HEK293T (cell line): ENCODE data around the gene XKR7.

Source experiments
- CTCF ChIA-PET: fragments of 350-600 bp; formaldehyde crosslinking; extraction: SDS; loops from one replicate; lab custom pipeline; 2021; ENCODE audit warnings: antibody characterized with exemption, inconsistent platforms; lab: Yijun Ruan, JAX
- POLR2A ChIA-PET: fragments of 350-600 bp; formaldehyde crosslinking; extraction: SDS; loops from one replicate; lab custom pipeline; 2020; ENCODE audit warnings: antibody characterized with exemption, inconsistent platforms; lab: Yijun Ruan, JAX
- DNase-seq: peaks from one replicate; pipeline ENCODE4 v3.0.0; 2012; ENCODE audit warnings: mixed read lengths; ENCODE audit errors: extremely low spot score
- ARNT ChIP-seq: fragments of 450-650 bp; IDR thresholded peaks from 2 replicates; pipeline ENCODE4 v1.6.1; 2017; ENCODE audit warnings: mild to moderate bottlenecking
- BHLHE40 ChIP-seq: fragments of 450-650 bp; IDR thresholded peaks from 2 replicates; pipeline ENCODE4 v1.6.1; 2016; ENCODE audit warnings: mild to moderate bottlenecking, moderate library complexity, borderline replicate concordance
- CTBP1 ChIP-seq: fragments of 450-650 bp; IDR thresholded peaks from 2 replicates; pipeline ENCODE4 v1.6.1; 2016; ENCODE audit warnings: borderline replicate concordance
- ELF4 ChIP-seq: fragments of 450-650 bp; IDR thresholded peaks from 2 replicates; pipeline ENCODE4 v1.6.1; 2017; ENCODE audit warnings: antibody characterized with exemption
- FOXA1 ChIP-seq: fragments of 450-650 bp; IDR thresholded peaks from 2 replicates; pipeline ENCODE4 v1.6.1; 2016; ENCODE audit warnings: mild to moderate bottlenecking
- FOXK2 ChIP-seq: fragments of 450-650 bp; IDR thresholded peaks from 2 replicates; pipeline ENCODE4 v1.6.1; 2016; ENCODE audit warnings: mild to moderate bottlenecking
- FOXM1 ChIP-seq: fragments of 450-650 bp; IDR thresholded peaks from 2 replicates; pipeline ENCODE4 v1.6.1; 2017; ENCODE audit warnings: mild to moderate bottlenecking, borderline replicate concordance
- HDGF ChIP-seq: fragments of 450-650 bp; IDR thresholded peaks from 2 replicates; pipeline ENCODE4 v1.6.1; 2017; ENCODE audit warnings: antibody characterized with exemption, borderline replicate concordance
- L3MBTL2 ChIP-seq: fragments of 450-650 bp; conservative IDR thresholded peaks from 2 replicates; pipeline ENCODE4 v1.6.1; 2016; ENCODE audit warnings: mild to moderate bottlenecking
- LEF1 ChIP-seq: fragments of 450-650 bp; IDR thresholded peaks from 2 replicates; pipeline ENCODE4 v1.6.1; 2017; ENCODE audit warnings: mild to moderate bottlenecking, borderline replicate concordance
- NFRKB ChIP-seq: fragments of 450-650 bp; IDR thresholded peaks from 2 replicates; pipeline ENCODE4 v1.6.1; 2016; ENCODE audit warnings: mild to moderate bottlenecking, moderate library complexity
- SP1 ChIP-seq: fragments of 450-650 bp; IDR thresholded peaks from 2 replicates; pipeline ENCODE4 v1.6.1; 2017
- SUZ12 ChIP-seq: fragments of 450-650 bp; IDR thresholded peaks from 2 replicates; pipeline ENCODE4 v1.6.1; 2016; ENCODE audit warnings: mild to moderate bottlenecking
- TARDBP ChIP-seq: fragments of 450-650 bp; IDR thresholded peaks from 2 replicates; pipeline ENCODE4 v1.6.1; 2016
- ZNF384 ChIP-seq: fragments of 450-650 bp; IDR thresholded peaks from 2 replicates; pipeline ENCODE4 v1.6.1; 2016
- TF ChIP-seq, protein P1 (sequence below): fragments of 450-650 bp; IDR thresholded peaks from 2 replicates; pipeline ENCODE4 v1.6.1; 2016

XKR7 gene

DNA sequence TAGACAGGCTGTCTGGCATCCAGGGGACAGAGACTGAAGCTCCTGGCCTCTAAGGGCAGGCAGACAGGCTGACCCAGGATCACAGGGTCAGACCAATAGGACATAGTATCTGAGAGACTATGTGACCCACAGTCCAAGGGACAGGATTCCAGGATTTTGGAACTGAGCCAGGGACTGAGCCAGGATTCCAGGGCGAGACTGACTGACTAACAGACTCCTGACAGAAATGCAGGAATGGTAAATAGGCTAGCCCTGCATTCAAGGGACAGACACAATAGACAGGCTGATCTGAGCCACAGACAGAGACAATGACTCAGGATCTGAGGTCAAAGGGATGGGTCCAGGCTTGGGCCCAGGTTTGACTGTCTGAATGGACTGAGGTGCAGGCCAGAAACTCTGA is 19.8 kb downstream of the XKR7 start:
- ChIA-PET POLR2A (no interaction called here), CTCF (no interaction called here)
- DNase-seq: no peak
- TF ChIP-seq L3MBTL2 (no peak), SUZ12 (no peak), FOXM1 (no peak), BHLHE40 (no peak), NFRKB (no peak), SP1 (no peak), HDGF (no peak), FOXA1 (no peak), CTBP1 (no peak)
- TF ChIP-seq, protein P1, sequence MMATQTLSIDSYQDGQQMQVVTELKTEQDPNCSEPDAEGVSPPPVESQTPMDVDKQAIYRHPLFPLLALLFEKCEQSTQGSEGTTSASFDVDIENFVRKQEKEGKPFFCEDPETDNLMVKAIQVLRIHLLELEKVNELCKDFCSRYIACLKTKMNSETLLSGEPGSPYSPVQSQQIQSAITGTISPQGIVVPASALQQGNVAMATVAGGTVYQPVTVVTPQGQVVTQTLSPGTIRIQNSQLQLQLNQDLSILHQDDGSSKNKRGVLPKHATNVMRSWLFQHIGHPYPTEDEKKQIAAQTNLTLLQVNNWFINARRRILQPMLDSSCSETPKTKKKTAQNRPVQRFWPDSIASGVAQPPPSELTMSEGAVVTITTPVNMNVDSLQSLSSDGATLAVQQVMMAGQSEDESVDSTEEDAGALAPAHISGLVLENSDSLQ: no peak

DNA sequence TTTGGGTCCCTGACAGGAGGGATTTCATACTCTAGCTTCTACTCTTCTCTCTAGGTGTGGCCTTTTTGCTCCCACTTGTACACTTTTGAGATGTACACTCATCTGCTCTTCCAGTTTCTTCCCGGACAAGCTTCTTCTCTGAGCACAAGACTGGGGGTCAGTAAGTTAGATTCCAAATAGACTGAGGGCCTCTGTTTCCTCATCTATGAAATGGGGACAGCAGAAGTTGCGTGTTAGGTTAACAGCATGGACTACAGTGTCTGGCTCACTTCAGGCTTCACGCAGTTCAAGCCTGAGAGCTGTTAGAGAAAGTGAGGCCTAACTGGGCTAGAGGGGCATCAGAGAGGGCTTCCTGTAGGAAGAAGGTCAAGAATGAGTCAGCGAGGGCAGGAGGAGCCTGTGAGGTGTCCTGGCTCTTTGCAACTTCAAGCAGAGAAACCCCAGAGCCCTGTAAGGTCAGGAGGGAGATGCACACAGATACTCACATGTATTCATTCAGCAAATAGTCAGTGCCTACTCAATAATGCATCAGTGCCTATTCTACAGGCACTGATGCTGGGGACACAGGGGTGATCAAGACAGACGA is 20.6 kb downstream of the XKR7 start:
- ChIA-PET POLR2A (no interaction called here), CTCF (no interaction called here)
- no peak for TF ChIP-seq ARNT
- no peak for TF ChIP-seq BHLHE40
- TF ChIP-seq FOXK2: no peak
- TF ChIP-seq SP1: no peak
- no peak for TF ChIP-seq CTBP1
- DNase-seq: no peak

DNA sequence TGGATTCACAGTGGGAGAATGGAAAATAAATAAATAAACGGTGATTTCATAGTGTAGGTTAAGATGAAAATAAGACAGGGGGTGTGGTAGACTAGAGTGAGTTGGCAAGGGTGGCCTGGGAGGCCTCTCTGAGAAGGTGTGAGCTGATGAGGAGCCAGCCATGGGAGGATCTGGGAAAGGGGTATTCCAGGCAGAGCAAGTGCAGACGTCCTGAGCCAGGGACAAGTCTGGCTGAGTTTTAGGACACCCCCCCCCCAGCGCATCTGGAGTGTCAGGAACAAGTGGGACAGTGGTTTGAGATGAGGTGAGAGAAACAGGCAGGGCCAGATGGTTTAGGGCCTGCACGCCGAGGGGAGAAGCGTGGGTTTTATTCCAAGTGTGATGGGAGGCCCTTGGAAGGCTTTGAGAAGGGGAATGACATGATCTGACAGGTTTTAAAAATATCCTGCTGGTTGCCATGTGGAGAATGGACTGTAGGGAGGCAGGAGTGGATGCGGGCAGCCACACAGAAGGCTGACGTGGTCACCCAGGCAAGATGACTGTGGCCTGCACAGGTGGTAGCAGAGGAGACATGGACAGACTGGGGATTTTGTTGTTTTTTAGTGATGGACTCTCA is 21.2 kb downstream of the XKR7 start:
- POLR2A ChIA-PET: no interaction called here
- TF ChIP-seq TARDBP: no peak
- no peak for TF ChIP-seq CTBP1
- no peak for TF ChIP-seq ZNF384
- TF ChIP-seq, protein P1: no peak
- no peak for TF ChIP-seq LEF1
- no peak for TF ChIP-seq FOXM1
- TF ChIP-seq NFRKB: no peak
- no peak for TF ChIP-seq SUZ12
- no peak for TF ChIP-seq FOXA1
- no peak for TF ChIP-seq ARNT
- TF ChIP-seq L3MBTL2: no peak
- no peak for TF ChIP-seq HDGF
- no peak for TF ChIP-seq ELF4
- TF ChIP-seq SP1: no peak
- TF ChIP-seq FOXK2: no peak
- DNase-seq: no peak
- CTCF ChIA-PET: no interaction called here

DNA sequence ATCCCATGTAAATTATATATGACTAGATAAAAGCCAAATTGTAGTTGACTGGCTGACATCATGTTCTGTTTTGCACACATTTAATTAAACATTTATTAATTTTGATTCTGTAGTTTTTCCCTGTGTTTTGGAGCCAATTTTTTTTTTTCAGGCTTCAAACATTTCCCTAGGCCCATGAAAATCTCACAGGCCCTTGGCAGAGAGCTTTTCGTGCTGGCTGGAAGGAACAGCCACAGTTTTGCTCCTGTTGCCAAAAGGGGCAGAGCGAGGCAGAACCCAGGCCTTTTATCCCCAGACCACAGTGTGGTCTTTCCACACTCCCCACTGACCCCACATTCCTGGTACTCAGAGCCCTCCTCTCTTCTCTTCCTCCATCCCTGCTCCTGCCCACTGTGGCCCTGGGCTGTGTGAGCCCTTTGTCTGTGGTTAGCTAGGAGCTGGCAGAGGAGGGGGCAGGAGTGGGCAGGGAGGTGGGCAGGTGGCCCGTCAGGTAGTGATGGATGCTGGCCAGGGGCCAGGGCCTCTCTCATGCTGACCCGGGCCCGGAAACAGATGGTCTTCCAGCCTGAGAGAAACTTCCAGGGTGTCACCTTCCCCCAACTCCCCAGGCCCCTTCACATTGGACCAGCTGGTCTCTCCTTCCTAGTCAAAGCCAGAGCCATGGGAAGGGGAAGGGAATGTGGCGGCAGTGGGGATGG is 22.8 kb downstream of the XKR7 start:
- POLR2A ChIA-PET: no interaction called here
- no peak for TF ChIP-seq NFRKB
- no peak for TF ChIP-seq FOXK2
- TF ChIP-seq SUZ12: no peak
- TF ChIP-seq BHLHE40: no peak
- TF ChIP-seq CTBP1: no peak
- TF ChIP-seq TARDBP: no peak

DNA sequence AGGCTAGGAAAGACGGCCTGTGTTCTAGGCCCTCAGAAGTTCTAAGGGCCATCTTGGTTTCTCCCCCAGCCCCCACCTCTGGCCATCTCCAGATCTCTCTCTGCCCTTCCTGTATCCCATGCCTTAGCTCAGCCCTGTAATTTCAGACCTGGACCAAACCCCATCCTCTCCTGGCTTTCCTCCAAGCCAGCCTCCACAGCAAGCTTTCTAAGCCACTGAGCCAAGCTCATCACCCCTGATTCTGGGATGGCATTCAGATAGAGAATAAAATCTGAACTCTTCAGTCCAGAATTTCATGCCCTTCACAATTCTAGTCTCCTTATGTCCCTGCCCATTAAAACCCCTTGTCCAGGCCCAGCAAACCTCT is 23.4 kb downstream of the XKR7 start:
- ChIA-PET POLR2A (no interaction called here), CTCF (no interaction called here)
- DNase-seq: no peak
- no peak for TF ChIP-seq FOXM1

More for the DNA sequence above, 22.8 kb downstream of the XKR7 start:
- no peak for DNase-seq
- CTCF ChIA-PET: interaction anchor here (1.0 kb wide), 1 partner anchor 41 kb away, joined by 3 read pairs; no protein-coding TSS in a partner anchor

DNA sequence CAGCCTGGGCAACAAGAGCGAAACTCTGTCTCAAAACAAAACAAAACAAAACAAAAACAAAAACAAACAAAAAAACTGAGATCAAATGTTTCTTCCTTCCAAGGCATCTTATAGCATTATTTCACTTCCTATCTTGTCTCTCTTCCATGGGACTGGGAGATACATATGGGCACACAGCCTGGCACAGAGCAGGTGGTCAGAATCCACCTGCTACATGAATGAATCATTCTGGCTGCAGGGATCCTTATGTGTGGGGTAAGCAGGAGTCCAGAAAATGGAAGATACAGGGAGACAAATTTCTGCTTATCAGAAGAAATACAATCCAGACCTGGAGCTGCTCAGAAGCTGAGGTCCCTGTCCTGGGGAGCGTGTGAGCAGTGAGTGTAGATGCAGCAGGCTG is 24.1 kb downstream of the XKR7 start:
- no peak for TF ChIP-seq HDGF
- TF ChIP-seq FOXK2: no peak
- TF ChIP-seq FOXM1: no peak
- no peak for TF ChIP-seq ELF4
- no peak for TF ChIP-seq LEF1
- no peak for TF ChIP-seq FOXA1
- TF ChIP-seq ARNT: no peak
- no peak for TF ChIP-seq NFRKB
- TF ChIP-seq ZNF384: no peak
- no peak for TF ChIP-seq CTBP1
- no peak for DNase-seq
- ChIA-PET POLR2A (no interaction called here), CTCF (no interaction called here)

DNA sequence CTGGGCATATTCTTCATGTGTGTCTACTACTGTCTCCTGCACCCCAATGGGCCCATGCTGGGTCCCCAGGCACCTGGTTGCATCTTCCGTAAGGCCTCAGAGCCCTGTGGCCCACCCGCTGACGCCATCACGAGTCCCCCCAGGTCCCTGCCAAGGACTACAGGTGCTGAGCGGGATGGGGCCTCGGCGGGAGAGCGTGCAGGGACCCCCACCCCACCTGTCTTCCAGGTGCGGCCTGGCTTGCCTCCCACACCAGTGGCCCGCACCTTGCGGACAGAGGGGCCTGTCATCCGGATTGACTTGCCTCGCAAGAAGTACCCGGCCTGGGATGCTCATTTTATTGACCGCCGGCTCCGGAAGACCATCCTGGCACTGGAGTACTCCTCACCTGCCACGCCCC is 29.0 kb downstream of the XKR7 start:
- TF ChIP-seq FOXK2 (no peak), SP1 (no peak), FOXM1 (no peak), BHLHE40 (no peak), CTBP1 (no peak), FOXA1 (no peak), TARDBP (no peak), ELF4 (no peak), ZNF384 (no peak), HDGF (no peak), SUZ12 (no peak), ARNT (no peak), NFRKB (no peak), LEF1 (no peak), L3MBTL2 (no peak)
- TF ChIP-seq, protein P1: no peak
- POLR2A ChIA-PET: no interaction called here
- no peak for DNase-seq
- CTCF ChIA-PET: no interaction called here
